ENCODE measurements around the gene L3MBTL4. TPM values are rescaled to one million over a fixed set of nuclear protein-coding genes. Genes with fewer than 3 reads are reported as not detected.

L3MBTL4 gene
- polyA plus RNA-seq, 1 of the 3 experiments (the other 2 are of a cell fraction): 0.02 TPM

- no peaks in the 10 kb centered on the region for H4K20me1 ChIP-seq (ENCODE audit: insufficient read depth)
- H3K79me2 ChIP-seq (ENCODE audit: insufficient read depth): no peaks in the 10 kb centered on the region
- H3K9me3 ChIP-seq: no peaks in the 10 kb centered on the region
- no peak overlapping the region for H2AFZ ChIP-seq (ENCODE audit: low read depth)
- CTCF ChIA-PET: interaction anchor here (0.6 to 1.0 kb wide), 2 partner anchors 89 to 484 kb away, joined by 3 to 4 read pairs; no protein-coding TSS in a partner anchor
- H3K36me3 ChIP-seq (replicated peaks in 1 of 2; ENCODE audit: control insufficient read depth in 1 of 2, insufficient read depth in 2 of 2, low read length in 1 of 2): no peaks in the 10 kb centered on the region
- no peaks in the 10 kb centered on the region for H3F3A ChIP-seq (replicated peaks; ENCODE audit: insufficient read depth)
- no peak overlapping the region for H3K9ac ChIP-seq
- H3K27ac ChIP-seq (ENCODE audit: low read depth in 2 of 2, low read length in 1 of 2): no peak overlapping the region
- no peak overlapping the region for H3K4me3 ChIP-seq (ENCODE audit: low read depth in 2 of 2, low read length in 1 of 2)
- peaks cover 0 to 12% of the 10 kb centered on the region in 2 experiments; a peak in 1 of 4 replicates for H3K4me1 ChIP-seq (ENCODE audit: control insufficient read depth in 1 of 2, insufficient read depth in 2 of 2, low read depth in 1 of 2, low read length in 1 of 2)
- no peak overlapping the region for H3K4me2 ChIP-seq
- no peak for TF ChIP-seq GABPA (IDR thresholded peaks at IDR 0.05; ENCODE audit: low read depth)
- TF ChIP-seq FOXJ3 (CRISPR knock-in tag; IDR thresholded peaks at IDR 0.05): no peak
- TF ChIP-seq, protein P1, sequence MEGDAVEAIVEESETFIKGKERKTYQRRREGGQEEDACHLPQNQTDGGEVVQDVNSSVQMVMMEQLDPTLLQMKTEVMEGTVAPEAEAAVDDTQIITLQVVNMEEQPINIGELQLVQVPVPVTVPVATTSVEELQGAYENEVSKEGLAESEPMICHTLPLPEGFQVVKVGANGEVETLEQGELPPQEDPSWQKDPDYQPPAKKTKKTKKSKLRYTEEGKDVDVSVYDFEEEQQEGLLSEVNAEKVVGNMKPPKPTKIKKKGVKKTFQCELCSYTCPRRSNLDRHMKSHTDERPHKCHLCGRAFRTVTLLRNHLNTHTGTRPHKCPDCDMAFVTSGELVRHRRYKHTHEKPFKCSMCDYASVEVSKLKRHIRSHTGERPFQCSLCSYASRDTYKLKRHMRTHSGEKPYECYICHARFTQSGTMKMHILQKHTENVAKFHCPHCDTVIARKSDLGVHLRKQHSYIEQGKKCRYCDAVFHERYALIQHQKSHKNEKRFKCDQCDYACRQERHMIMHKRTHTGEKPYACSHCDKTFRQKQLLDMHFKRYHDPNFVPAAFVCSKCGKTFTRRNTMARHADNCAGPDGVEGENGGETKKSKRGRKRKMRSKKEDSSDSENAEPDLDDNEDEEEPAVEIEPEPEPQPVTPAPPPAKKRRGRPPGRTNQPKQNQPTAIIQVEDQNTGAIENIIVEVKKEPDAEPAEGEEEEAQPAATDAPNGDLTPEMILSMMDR (IDR thresholded peaks at IDR 0.05): no peak
- no peak for TF ChIP-seq SIN3A (IDR thresholded peaks at IDR 0.05; ENCODE audit: borderline replicate concordance, low read depth, low read length)
- no peak for TF ChIP-seq NFIC (IDR thresholded peaks at IDR 0.05; ENCODE audit: borderline replicate concordance)
- TF ChIP-seq MEF2A (IDR thresholded peaks at IDR 0.05; ENCODE audit: borderline replicate concordance, low read depth): no peak
- no peak for TF ChIP-seq EZH2phosphoT487 (IDR thresholded peaks at IDR 0.05; ENCODE audit: borderline replicate concordance, low read depth)
- no peak for TF ChIP-seq TAF1 (IDR thresholded peaks at IDR 0.05; ENCODE audit: borderline replicate concordance, low read depth, low read length)
- TF ChIP-seq RAD21 (IDR thresholded peaks at IDR 0.05; ENCODE audit: low read length): no peak
- TF ChIP-seq JUND (IDR thresholded peaks at IDR 0.05): no peak
- no peak for TF ChIP-seq USF2 (IDR thresholded peaks at IDR 0.05; ENCODE audit: borderline replicate concordance, low read depth, low read length)
- no peak for TF ChIP-seq CHD2 (IDR thresholded peaks at IDR 0.05; ENCODE audit: low read length, partially characterized antibody)
- TF ChIP-seq SMC3 (IDR thresholded peaks at IDR 0.05; ENCODE audit: low read depth, low read length): no peak
- no peak for TF ChIP-seq NRF1 (IDR thresholded peaks at IDR 0.05; ENCODE audit: low read depth, low read length)
- TF ChIP-seq RFX5 (IDR thresholded peaks at IDR 0.05; ENCODE audit: low read length): no peak
- TF ChIP-seq, protein P2, sequence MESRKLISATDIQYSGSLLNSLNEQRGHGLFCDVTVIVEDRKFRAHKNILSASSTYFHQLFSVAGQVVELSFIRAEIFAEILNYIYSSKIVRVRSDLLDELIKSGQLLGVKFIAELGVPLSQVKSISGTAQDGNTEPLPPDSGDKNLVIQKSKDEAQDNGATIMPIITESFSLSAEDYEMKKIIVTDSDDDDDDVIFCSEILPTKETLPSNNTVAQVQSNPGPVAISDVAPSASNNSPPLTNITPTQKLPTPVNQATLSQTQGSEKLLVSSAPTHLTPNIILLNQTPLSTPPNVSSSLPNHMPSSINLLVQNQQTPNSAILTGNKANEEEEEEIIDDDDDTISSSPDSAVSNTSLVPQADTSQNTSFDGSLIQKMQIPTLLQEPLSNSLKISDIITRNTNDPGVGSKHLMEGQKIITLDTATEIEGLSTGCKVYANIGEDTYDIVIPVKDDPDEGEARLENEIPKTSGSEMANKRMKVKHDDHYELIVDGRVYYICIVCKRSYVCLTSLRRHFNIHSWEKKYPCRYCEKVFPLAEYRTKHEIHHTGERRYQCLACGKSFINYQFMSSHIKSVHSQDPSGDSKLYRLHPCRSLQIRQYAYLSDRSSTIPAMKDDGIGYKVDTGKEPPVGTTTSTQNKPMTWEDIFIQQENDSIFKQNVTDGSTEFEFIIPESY (IDR thresholded peaks at IDR 0.05; ENCODE audit: borderline replicate concordance, low read depth): no peak
- no peaks in the 10 kb centered on the region for H3K9me2 ChIP-seq
- 56% methylated on average over 13 of the region's 14 CpGs for WGBS (ENCODE audit: low lambda C conversion rate)
- POLR2A ChIA-PET: no interaction called here
- no peak for DNase-seq
- no peaks in the 10 kb centered on the region for H3K27me3 ChIP-seq (ENCODE audit: insufficient read depth)
These were observed 39.7 kb downstream of the L3MBTL4 start for GRCh38 chr18:6374935-6375529.

Measured in SK-N-SH (cell line).